ENCODE measurements around the gene LYPD6.

DNA sequence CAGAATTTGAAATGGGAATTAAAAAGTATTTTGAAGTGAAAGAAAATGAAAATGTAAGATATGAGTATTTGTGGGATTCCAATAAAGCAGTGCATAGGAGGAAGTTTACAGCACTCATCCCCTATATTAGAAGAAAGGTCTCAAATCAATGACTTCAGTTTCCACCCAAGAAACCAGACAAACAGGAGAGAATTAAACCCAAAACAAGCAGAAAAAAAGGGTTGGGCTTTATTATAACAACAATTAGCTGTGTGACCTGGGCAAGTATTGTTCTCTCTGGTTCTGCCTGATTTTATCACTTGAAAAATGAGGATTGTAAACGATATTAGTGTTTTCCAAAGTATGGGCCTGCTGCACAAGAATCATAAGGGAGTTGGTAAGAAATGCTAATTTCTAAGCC lies 18.3 kb upstream of the LYPD6 start:
- no peak for TF ChIP-seq BHLHE40 (IDR thresholded peaks at IDR 0.05; ENCODE audit: borderline replicate concordance)
- TF ChIP-seq FOXK2 (IDR thresholded peaks at IDR 0.05): no peak
- TF ChIP-seq ELF4 (IDR thresholded peaks at IDR 0.05): no peak
- TF ChIP-seq NFRKB (IDR thresholded peaks at IDR 0.05): no peak
- TF ChIP-seq FOXM1 (IDR thresholded peaks at IDR 0.05; ENCODE audit: borderline replicate concordance): no peak
- no peak for TF ChIP-seq SP1 (IDR thresholded peaks at IDR 0.05)
- no peak for TF ChIP-seq L3MBTL2 (conservative IDR thresholded peaks at IDR 0.05)
- no peak for TF ChIP-seq SUZ12 (IDR thresholded peaks at IDR 0.05)

Data from HEK293T (cell line).